HAP-1 (cell line): ENCODE results near the gene CAPN8.

Experiments used
- DNase-seq, 2 experiments: peaks; one replicate each; pipeline ENCODE4 v3.0.0-alpha.2; 2016 to 2020; ENCODE audit warnings: low spot score in 2 of 2
- H3K27me3 ChIP-seq: fragments of 250-450 bp; sonication (Bioruptor Pico); 2 replicates; pipeline ENCODE4 v1.5.1; 2020; ENCODE audit warnings: low read depth, mild to moderate bottlenecking, moderate library complexity
- H3K36me3 ChIP-seq: fragments of 250-450 bp; sonication (Bioruptor Pico); replicated peaks from 2 replicates; pipeline ENCODE4 v1.5.1; 2020; ENCODE audit warnings: mild to moderate bottlenecking
- H3K4me1 ChIP-seq: fragments of 250-450 bp; sonication (Bioruptor Pico); 2 replicates; pipeline ENCODE4 v1.5.1; 2020; ENCODE audit warnings: mild to moderate bottlenecking
- H3K4me3 ChIP-seq: fragments of 250-450 bp; sonication (Bioruptor Pico); 2 replicates; pipeline ENCODE4 v1.5.1; 2020; ENCODE audit warnings: mild to moderate bottlenecking, moderate library complexity
- H3K9me3 ChIP-seq: fragments of 250-450 bp; sonication (Bioruptor Pico); 2 replicates; pipeline ENCODE4 v1.5.1; 2020; ENCODE audit warnings: mild to moderate bottlenecking, moderate library complexity
- in situ Hi-C: fragments of 300-500 bp; cut with MboI; formaldehyde crosslinking; loops from 3 replicates; pipeline ENCODE4 v1.14.3; 2020; ENCODE audit warnings: low sequenced_read_pairs, inconsistent platforms, mixed read lengths

CAPN8 gene

DNA sequence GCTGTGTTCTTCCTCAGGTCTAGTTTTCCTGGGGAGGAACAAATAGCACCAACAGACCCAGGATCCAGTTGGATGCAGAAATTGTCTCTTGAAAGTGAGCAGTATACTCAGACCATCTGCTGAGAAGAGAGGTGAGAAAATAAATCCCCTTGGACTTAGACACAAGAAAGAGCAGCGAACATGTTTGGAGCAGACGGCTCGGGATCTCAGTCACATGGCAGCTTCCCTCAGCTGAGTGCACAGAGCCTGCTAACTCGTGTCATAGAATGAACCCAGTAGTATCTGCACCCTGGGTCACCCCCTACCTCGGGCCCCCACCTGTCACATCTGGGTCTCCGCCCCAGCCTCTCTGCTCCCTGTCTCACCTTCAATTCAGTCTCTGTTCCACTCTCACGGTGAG lies 156.7 kb downstream of the CAPN8 start:
- in situ Hi-C loops: no loop called here
- no peak for DNase-seq
- Histone ChIP-seq H3K4me1 (no peaks in the 10 kb centered on the region), H3K27me3 (no peaks in the 10 kb centered on the region; the same call in 1 of the 2 replicates), H3K9me3 (no peaks in the 10 kb centered on the region), H3K36me3 (no peaks in the 10 kb centered on the region), H3K4me3 (no peak overlapping the region)

DNA sequence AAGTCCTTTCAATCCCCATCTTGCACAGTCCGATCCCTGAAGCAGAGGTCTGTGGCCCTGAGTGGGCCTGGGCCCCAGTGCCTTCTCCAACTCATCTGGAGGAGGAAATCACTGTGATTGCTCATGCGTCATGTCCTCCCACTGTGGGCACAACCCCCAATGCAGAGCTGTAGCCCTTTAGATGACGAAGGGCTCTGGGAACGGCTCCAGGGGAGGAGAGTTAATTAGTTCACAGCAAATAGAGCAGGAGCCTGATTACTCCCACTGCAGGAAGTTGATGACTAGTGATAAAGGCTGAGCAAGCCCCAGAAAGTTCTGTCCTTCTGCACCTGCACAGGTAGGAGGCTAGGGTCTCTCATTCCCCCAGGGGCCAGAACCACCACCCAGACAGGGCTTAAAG lies 160.8 kb downstream of the CAPN8 start:
- in situ Hi-C loops: no loop called here
- Histone ChIP-seq H3K36me3 (no peaks in the 10 kb centered on the region), H3K4me3 (no peak overlapping the region), H3K27me3 (no peaks in the 10 kb centered on the region), H3K9me3 (no peaks in the 10 kb centered on the region), H3K4me1 (no peaks in the 10 kb centered on the region)
- no peak for DNase-seq

DNA sequence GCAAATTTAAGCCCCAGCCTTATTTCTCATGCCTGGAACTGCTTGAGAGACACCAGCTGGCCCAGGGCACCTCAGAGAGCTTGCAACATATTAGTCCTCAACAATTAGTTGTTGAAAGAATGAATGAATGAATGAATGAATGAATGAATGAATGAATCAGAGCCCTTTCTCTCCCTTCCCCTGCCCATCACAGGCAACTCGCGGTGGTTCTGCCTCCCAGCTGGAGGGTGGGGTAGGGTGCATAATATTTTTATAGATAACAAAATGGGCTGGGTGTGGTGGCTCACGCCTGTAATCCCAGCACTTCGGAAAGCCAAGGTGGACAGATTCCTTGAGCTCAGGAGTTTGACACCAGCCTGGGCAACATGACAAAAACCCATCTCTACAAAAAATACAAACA lies 162.2 kb downstream of the CAPN8 start:
- H3K27me3 ChIP-seq: no peaks in the 10 kb centered on the region
- in situ Hi-C loops: no loop called here
- no peaks in the 10 kb centered on the region for H3K4me1 ChIP-seq
- H3K36me3 ChIP-seq: no peaks in the 10 kb centered on the region
- no peak overlapping the region for H3K4me3 ChIP-seq
- no peaks in the 10 kb centered on the region for H3K9me3 ChIP-seq
- no peak for DNase-seq

DNA sequence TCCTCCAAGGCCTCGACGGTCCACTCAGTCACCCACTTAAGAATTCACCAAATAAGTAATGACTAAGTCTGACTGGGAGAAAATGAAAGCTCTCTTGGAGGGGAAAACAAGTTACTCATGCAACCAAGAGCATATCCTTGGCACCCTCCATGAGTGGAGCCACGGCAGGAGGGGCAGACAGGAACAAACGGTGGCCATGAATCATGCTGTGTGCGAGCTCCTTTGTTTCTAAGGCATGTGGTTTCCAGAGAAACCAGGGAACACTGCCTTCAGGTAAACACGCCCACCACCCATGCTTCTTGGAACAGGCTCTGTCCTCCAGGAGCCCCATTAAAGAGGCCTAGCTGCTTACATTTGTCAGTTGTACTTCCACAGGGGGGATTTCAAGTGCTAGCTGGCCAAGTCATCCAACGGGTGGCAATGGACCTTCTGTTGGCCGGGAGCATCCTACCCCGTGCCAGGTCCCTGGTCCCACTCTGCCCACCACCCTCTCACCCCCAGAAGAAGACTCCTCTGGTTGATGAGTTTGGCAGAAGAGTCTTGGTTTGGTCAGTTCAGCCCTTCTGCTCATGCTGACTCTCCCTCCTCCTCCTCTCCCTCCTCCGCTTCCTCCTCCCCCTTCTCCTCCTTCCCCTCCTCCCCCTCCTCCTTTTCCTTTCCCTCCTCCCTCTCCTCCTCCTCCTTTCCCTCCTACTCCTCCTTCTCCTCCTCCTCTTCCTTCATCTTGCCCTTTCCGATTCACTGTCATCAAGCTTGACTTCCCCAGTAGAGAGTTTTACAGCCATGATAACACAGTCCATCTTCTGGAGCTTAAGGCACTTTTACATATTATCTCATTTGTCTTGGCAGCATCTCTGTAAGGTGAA lies 164.7 kb downstream of the CAPN8 start:
- no peaks in the 10 kb centered on the region for H3K4me1 ChIP-seq
- no peaks in the 10 kb centered on the region for H3K27me3 ChIP-seq
- no peak overlapping the region for H3K4me3 ChIP-seq
- in situ Hi-C loops: no loop called here
- no peaks in the 10 kb centered on the region for H3K36me3 ChIP-seq
- DNase-seq: no peak
- H3K9me3 ChIP-seq: no peaks in the 10 kb centered on the region

DNA sequence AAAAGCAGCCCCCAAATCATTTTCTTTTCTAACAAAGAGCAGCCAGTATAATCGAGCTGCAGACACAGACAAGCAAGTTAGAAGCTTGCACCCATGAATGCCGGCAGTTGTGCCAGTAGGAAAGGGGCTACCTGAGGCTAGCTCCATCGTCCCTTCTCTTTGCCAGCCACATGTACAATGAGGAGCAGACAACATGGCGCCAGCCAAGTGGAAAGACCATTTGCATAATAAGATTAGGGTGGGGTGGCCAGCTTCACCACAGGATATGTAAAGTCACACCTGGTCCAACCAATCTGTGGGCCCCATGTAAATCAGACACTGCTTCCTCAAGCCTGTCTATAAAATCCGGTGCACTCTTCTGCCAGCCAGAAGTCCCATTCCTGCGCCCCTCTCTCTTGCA lies 168.6 kb downstream of the CAPN8 start:
- no peak overlapping the region for H3K4me3 ChIP-seq
- H3K4me1 ChIP-seq: no peaks in the 10 kb centered on the region
- no peak for DNase-seq
- no peaks in the 10 kb centered on the region for H3K9me3 ChIP-seq
- in situ Hi-C loops: no loop called here
- no peaks in the 10 kb centered on the region for H3K27me3 ChIP-seq
- H3K36me3 ChIP-seq: no peaks in the 10 kb centered on the region

DNA sequence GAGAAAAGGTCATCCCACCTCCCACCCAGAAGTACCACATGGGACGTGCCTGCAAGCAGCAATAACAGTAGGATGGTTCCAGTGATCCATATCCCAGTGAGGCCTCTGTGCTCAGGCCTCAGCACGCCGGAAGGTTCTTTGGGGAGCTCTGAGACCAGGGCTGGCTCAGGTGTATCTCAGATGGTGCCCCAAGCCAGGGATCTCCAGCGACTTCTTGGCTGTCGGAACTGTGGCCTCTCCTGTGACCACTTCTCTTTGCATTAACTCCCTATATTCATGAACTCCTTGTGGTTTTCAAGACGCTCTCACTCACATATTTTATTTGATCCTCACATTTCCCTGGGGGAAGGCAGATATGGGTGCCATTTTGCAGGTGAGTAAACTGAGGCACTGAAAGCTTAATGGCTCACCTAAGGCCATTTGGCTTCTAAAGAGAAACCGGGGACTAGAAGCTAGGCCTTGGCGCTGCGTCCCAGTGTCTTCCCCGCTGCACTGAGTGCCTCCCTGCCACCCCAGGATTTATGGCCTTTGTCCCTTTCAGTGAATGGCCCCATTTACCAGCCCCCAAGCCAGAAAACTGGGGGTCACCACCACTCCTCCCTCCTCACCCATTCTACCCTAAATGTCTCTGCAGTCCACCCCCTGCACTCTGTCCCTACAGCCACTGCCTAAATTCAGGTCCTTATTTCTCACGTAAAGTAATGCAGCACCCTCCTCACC lies 170.4 kb downstream of the CAPN8 start:
- in situ Hi-C loops: no loop called here
- no peaks in the 10 kb centered on the region for H3K9me3 ChIP-seq

DNA sequence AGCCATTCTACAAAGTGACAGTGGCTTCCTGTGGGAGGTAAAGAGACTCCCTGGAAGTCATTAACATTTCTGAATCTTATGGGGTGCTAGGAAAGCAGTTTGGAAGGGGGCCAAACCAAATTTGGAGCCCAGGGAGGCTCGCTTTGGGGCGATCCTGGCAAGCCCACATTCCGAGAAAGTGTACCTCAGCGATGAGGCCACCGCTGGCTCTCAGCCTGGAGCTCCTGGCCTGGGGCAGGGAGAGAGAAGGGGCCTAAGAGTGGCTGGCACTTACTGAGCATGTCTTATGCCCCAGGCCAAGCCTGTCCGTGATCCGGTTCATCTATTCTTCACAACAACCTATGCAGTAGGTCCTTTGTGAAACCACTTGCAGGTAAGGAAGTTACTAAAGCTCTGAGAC lies 173.5 kb downstream of the CAPN8 start:
- DNase-seq: no peak
- H3K4me1 ChIP-seq: no peaks in the 10 kb centered on the region
- in situ Hi-C loops: no loop called here
- H3K4me3 ChIP-seq: no peak overlapping the region
- H3K27me3 ChIP-seq: no peaks in the 10 kb centered on the region
- H3K36me3 ChIP-seq: no peaks in the 10 kb centered on the region
- no peaks in the 10 kb centered on the region for H3K9me3 ChIP-seq

More for the DNA sequence above, 170.4 kb downstream of the CAPN8 start:
- Histone ChIP-seq H3K36me3 (no peaks in the 10 kb centered on the region), H3K27me3 (no peaks in the 10 kb centered on the region), H3K4me3 (no peak overlapping the region), H3K4me1 (no peaks in the 10 kb centered on the region)
- DNase-seq: no peak
